ENCODE data around the gene PTGDR. TPM values are rescaled to one million over a fixed set of nuclear protein-coding genes. Genes with fewer than 3 reads are reported as not detected.

The PTGDR gene
- total RNA-seq = 0.30 and 2.6 TPM in 2 replicates

GRCh38 chr14:52267501-52268278 lies at the start of gene PTGDR:
Gene PTGDR, plus strand, starts transcription at chr14:52267698. Its CDS starts 117 bp downstream, at chr14:52267815.

DNA sequence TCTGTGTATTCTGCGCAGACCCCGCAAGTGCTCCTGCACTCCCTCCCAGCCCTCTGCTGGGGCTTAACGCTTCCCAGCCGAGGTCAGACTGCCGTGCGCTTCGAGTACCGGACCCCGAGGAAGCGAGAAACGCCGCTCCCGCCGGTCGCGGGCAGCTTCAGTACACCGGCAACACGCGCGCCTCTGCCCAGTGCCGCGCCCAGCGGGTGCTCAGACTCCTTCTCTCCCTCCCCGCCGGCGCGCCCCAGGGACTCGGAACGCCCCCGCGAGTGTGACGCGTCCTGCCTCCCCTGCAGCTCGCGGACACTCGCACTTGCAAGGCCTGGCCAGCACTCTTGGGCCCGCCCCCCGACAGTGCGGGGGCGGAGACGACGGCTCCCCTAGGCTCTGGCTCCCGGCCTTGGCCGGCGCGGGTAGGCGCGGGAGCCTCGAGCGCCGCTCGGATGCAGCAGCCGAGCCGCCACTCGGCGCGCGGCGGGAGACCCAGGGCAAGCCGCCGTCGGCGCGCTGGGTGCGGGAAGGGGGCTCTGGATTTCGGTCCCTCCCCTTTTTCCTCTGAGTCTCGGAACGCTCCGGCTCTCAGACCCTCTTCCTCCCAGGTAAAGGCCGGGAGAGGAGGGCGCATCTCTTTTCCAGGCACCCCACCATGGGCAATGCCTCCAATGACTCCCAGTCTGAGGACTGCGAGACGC lies 46.6 kb downstream of the PTGDR start, which contains the start of gene PTGER2:
TSS of gene PTGER2 (plus strand) at position 410 of the 692 bp plus-strand sequence. CDS start at position 647, 237 bp downstream.

Other genes with a start within 250 kb of the PTGDR start
- gene NID2, start 198.6 kb upstream of the PTGDR start, total RNA-seq = 183 and 734 TPM in 2 replicates
- 3.8 and 8.2 TPM in 2 replicates for gene PTGER2, start 46.6 kb downstream of the PTGDR start, total RNA-seq

Measured in smooth muscle cell of the pulmonary artery (primary cell).